HG02840 (cell line): ENCODE measurements around the gene LDLRAD4.

Source experiments
- ATAC-seq: cut with Tn5 transposase; IDR thresholded peaks from one replicate; pipeline ENCODE4 v1.9.1; 2021; ENCODE audit warnings: mild to moderate bottlenecking, moderate library complexity, moderate number of reproducible peaks; ENCODE audit not compliant: unreplicated experiment, low FRiP score

LDLRAD4 gene

DNA sequence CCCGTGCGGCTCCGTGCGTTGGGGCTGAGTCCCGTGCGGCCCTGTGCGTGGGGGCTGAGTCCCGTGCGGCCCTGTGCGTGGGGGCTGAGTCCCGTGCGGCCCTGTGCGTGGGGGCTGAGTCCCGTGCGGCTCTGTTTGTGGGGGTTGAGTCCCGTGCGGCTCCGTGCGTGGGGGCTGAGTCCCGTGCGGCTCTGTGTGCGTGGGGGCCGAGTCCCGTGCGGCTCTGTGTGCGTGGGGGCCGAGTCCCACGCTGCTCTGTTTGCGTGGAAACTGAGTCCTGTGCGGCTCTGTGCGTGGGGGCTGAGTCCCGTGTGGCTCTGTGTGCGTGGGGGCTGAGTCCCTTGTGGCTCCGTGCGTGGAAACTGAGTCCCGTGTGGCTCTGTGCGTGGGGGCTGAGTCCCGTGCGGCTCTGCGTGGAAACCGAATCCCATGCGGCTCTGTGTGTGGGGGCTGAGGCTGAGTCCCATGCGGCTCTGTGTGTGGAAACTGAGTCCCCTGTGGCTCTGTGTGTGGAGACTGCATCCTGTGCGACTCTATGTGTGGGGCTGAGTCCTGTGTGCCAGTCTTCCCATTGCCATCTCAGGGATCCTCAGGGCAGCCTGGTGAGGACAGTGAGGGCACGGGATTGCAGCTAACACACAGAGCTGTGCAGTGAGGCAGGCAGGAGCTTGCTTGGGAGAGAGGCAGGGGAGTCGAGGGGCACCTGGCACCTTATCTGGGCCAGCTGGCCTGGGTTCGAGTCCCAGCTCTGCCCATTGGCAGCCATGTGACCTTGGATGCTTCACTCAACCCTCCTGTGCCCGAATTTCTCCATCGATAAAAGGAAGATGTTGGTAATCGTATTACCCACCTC lies 44.5 kb downstream of the LDLRAD4 start:
- no peak for ATAC-seq

DNA sequence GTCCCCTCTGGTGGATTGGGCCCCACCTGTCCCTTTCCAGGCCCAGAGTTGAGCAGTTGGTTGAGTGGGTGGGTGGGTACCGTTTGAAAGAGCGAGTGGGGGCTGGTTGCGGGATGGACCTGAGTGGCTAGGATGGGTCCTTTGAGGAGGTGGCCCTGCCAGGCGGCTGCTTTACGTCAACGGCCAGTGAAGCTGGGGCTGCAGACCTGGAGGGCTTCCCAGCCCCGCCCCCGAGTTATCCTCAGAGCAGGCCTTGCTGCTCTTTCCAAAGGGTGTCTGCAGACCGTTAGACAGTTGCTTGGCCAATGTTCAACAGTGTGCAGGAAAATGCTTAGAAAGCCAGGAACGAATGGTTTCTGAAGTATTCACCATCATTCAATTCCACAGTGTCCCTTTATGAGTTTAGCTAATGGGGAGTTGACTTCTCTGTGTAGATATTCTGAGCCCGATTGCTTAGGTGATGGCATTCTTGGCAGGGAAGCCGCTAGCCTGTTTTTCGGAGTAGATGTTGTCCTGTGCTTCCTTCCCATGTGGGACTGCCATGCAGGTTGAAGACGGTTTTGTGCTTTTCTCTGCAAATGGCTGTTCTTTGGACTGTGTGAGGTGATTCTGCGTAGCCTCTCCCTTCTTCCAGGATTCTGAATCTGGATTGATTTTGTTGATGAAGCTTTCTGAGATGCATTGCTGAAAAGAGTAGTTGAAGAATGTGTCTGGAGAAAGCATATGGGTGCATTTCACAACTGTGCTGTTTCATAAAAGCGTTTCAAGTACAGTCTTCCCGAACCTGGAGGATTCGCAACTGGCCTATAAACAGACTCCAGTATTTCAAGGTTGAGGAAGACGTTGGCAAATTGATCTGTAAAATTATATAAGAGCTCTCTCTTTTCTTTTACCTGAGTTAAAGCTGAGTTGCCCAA lies 45.8 kb downstream of the LDLRAD4 start:
- ATAC-seq, result no peak

DNA sequence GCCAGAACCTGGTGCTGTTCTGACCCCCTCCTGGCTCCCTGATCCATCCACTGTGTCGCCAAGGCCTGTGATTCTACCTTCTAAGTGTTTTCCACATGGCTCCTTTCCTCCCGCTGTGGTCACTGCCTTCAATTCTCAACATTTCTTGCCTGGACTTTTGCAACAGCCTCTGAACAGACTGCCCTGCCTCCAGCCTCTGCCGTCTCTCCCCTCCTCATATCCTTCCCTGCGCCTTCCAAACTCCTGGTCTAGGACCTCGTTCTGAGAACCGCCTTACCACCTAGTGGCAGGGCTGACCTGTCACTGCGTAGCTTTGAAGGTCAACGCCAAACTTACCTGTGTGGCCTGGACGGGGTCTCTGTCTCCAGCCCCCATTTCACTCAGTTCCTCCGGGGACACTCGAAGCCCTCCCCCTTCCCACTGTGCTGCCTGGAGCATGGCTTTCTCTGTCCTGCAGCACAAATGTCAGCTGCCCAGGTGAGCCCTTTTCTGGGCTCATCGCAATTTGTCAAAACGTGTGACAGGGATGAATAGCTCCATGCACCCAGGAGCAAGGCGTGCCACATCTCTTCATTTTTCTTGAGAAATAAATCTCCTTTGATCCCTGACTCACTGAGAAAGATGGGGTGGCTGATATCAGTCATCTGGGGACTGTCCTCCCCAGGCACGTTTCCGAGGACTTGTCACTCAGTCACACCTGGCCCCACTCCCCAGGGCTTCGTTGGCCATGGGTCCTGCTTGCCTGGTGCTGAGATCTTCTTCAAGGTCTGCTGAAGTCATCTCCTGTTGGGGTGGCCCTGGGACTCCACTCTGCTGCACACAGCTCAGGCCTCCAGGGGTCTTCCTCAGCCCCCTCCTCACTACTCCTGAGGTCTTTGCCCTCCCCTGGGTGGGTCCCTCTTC lies 46.7 kb downstream of the LDLRAD4 start:
- ATAC-seq, result no peak

GRCh38 chr18:13265911-13266217 lies 47.3 kb downstream of the LDLRAD4 start:
- ATAC-seq, result no peak

DNA sequence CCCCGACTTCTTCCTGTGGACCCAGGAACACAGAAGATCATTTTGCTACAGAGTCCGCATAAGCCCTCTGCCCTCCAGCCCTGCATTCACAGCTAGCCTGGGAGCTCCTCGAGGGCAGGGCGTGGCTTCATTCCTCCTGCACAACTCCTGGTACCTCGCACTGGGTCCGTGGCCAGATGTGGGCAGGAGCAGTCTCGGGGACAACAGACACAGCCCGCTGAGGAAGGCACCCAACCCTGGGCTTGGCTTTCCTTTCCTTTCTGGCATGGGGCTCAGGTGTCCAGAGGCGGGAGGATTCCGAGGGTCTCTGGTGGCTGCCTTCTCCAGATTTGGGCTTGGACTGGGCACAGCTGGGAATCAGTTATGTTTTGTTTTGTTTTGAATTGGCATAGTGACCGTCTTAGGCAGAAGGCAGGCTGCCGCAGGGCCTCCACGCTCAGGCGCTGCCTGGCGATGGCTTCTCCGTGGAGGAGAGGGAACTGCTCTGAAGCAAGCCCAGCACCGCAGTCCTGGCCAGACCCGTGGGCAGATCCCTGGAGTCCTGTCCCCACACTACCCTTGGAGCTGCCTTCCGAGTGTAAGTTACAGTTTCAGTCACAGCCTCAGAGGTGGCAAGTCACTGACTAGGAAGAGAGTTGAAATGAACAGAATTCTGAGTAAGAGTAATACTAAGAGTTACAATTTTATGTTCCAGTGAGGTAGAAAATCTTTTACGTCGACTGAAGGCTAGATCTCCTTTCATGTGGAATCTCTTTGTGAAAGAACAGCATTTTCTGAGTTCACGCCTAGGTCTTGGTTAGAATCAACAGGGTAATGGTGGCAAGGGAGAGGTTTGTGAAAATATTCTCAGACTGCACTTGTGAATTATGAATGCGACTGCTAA lies 47.9 kb downstream of the LDLRAD4 start:
- no peak for ATAC-seq

- ATAC-seq, result no peak
Measured at GRCh38 chr18:13267431-13267873, 48.9 kb downstream of the LDLRAD4 start.

GRCh38 chr18:13268158-13269012 lies 49.8 kb downstream of the LDLRAD4 start:
- ATAC-seq, result no peak

DNA sequence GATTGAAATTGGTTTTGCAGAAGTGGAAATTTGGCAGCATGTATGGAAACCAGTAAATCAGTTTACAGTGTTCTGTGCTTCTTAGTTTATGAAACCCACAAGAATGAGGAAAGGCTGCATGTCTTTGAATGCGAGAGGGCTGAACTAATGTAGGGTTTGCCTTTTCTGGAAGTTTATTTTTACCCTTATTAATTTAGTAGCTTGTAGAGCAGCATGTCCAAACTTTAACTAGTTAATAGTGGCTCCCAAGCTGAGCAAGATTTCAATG lies 50.4 kb downstream of the LDLRAD4 start:
- no peak for ATAC-seq

DNA sequence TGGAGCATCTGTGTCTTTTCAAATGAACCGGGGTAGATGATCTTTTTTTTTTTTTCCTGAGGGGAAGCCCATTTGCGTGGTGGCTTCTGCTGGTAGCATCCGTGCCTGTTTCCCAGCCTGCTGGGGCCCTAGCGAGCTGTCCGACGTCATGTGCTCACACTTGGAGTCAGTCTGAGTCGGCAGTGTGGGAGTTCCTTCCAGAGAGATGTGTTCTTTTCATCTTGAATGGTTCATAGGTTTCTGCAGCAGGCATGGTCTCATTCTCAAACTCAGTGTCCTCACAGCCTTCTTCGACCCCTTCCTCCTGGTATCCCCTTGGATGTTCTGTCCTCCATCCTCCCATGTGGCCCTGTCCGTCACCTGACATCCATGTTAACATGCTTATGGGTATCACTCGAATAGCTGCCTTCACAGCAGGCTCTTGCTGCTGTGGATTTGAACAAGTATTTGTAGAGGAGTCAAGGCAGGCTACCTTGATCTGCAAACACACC lies 51.0 kb downstream of the LDLRAD4 start:
- no peak for ATAC-seq

DNA sequence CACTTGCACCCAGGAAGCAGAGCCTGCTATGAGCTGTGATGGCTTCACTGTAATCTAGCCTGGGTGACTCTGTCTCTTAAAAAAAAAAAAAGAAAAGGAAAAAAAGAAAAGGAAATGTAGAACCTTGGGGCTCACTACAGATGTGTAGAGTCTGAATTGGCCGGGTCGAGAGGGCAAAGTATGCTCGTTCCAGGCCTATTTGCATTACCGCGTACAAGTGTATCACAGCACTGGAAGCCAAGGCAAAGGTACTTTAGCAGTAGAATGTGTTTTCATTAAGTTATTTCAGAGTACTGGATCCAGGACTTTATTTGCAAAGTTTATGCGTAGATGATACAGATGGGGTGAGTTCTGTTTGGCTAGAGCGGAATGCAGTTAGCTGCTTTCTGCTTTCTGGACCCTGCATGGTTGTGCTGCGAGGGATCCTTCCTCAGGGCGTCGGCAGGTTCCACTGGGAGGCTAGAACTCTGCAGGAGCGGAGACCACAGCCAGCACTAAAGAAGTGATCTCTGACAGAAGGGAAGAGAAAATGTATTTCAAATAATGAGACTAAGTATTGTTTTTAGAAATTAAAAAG lies 51.8 kb downstream of the LDLRAD4 start:
- ATAC-seq, result no peak

DNA sequence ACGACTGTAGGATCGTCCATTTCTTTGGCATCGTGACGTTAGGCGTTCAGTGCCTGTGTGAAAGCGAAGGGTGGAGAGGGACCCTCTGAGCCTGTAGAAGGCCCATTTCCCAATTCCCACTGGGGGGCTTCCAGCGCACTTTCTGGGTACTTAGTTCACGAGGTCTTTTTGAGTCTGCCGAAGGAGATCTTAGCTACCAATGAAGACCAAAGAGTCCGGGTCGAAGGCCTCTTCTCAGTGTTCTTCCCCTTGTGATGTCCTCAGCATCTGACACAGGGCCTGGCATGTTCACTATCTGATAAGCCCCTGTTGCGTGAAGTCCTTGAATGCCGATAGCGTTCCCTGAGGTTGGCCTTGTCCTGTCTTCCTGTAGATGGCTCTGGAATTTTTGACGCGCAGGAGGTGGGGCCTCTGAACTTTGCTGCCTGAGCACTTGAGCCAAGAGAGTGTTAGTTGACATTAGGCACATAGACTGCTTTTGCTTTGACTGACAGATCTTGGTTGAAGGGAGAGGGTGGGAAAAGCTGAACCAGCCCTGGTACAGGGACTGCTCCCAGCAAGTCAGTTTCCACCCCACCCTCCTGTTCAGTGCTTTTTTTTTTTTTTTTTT lies 52.8 kb downstream of the LDLRAD4 start:
- ATAC-seq, result no peak

DNA sequence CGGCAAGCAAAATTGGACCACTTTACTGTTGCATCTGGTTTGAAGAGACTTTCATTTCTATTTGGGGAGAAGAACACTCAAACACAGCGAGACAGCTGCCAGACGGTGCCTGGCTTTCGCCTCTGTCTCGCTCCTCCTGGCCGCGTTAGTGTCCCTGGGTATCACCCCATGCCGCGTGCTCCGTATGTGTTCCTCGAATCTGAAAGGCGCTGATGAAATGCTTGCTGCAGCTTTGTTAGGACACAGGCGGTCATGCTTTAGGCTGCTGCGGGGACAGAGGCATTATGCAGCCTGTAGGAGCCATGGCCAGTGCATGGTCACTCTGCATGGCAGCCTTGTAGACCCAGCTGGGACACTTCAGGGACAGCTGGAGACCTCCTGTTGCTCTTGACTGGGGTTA lies 53.9 kb downstream of the LDLRAD4 start:
- ATAC-seq, result no peak

DNA sequence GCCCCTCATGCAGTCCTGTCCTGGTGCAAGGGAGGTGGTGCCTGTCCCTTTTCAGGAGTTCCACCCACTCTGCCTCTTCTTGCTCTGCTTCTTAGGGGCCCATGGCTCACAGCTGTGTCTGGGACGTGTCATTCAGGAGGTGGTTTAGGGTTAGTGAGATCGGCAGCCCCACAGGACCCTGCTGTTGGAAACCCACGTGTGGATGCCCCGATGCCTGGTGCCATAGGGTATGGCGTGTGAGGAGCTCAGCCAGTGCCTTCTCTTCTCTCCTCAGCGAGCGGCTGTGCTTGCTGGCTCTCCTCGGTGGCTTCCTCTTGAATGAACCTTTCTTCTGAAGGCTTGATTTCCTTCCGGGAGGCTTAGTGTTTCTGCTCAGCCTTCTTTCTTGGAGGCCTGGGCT lies 55.2 kb downstream of the LDLRAD4 start:
- ATAC-seq, result no peak

DNA sequence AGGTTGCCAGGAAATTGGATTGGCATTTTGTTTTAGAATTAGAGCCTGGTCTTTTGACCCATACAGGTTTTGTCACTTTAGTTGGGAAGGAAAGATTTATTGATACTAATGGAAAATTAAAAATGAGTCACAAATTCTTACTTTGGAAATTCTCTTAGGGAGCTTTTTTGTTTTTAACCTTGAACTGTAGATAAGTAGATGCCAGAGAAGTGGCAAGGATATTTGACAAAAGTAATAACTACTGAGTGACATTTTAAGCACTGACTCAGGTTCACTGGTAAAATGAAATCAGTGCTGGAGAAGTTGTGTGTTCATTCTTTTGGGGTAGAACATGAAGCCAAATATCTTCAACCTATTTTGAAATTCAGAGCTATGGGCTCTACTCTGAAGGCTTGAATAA lies 56.5 kb downstream of the LDLRAD4 start:
- ATAC-seq, result no peak

- no peak for ATAC-seq
Measured at GRCh38 chr18:13276530-13277520, 58.3 kb downstream of the LDLRAD4 start.

- ATAC-seq, result no peak
Measured at GRCh38 chr18:13278062-13278630, 59.6 kb downstream of the LDLRAD4 start.
